ENCODE data around the gene GRIP2.

Gene GRIP2

GRCh38 chr3:14549256-14549919, 9.2 kb upstream of the GRIP2 start:
- H3K4me3 ChIP-seq (ENCODE audit: low read depth, low read length): no peak overlapping the region
- TF ChIP-seq CTCF (IDR thresholded peaks at IDR 0.05; ENCODE audit: low read depth, low read length, missing control alignments): peak; percentile 31
- in situ Hi-C loops (cut with HindIII; ENCODE audit: low sequenced_read_pairs): no loop called here
- DNase-seq (ENCODE audit: low read depth): no peak

- peak; percentile 79 for TF ChIP-seq CTCF (IDR thresholded peaks at IDR 0.05; ENCODE audit: low read depth, low read length, missing control alignments)
- H3K4me3 ChIP-seq (ENCODE audit: low read depth, low read length): no peak overlapping the region
- peak; percentile 34 for DNase-seq (ENCODE audit: low read depth)
- in situ Hi-C loops (cut with HindIII; ENCODE audit: low sequenced_read_pairs): no loop called here
Observed at GRCh38 chr3:14548321-14548729, 8.2 kb upstream of the GRIP2 start.

- in situ Hi-C loops (cut with HindIII; ENCODE audit: low sequenced_read_pairs): no loop called here
- DNase-seq (ENCODE audit: low read depth): no peak
- H3K4me3 ChIP-seq (ENCODE audit: low read depth, low read length): no peak overlapping the region
- no peak for TF ChIP-seq CTCF (IDR thresholded peaks at IDR 0.05; ENCODE audit: low read depth, low read length, missing control alignments)
Observed at GRCh38 chr3:14547693-14548092, 7.6 kb upstream of the GRIP2 start.

- in situ Hi-C loops (cut with HindIII; ENCODE audit: low sequenced_read_pairs): no loop called here
- no peak for TF ChIP-seq CTCF (IDR thresholded peaks at IDR 0.05; ENCODE audit: low read depth, low read length, missing control alignments)
Observed at GRCh38 chr3:14546041-14546440, 5.9 kb upstream of the GRIP2 start.

GRCh38 chr3:14545251-14545635, 5.1 kb upstream of the GRIP2 start:
- in situ Hi-C loops (cut with HindIII; ENCODE audit: low sequenced_read_pairs): no loop called here
- no peak for DNase-seq (ENCODE audit: low read depth)
- no peak overlapping the region for H3K4me3 ChIP-seq (ENCODE audit: low read depth, low read length)
- no peak for TF ChIP-seq CTCF (IDR thresholded peaks at IDR 0.05; ENCODE audit: low read depth, low read length, missing control alignments)

More at GRCh38 chr3:14546041-14546440, 5.9 kb upstream of the GRIP2 start:
- DNase-seq (ENCODE audit: low read depth): no peak
- H3K4me3 ChIP-seq (ENCODE audit: low read depth, low read length): no peak overlapping the region

GRCh38 chr3:14544282-14545250, 4.4 kb upstream of the GRIP2 start:
- TF ChIP-seq CTCF (IDR thresholded peaks at IDR 0.05; ENCODE audit: low read depth, low read length, missing control alignments): no peak
- in situ Hi-C loops (cut with HindIII; ENCODE audit: low sequenced_read_pairs): no loop called here
- DNase-seq (ENCODE audit: low read depth): no peak
- H3K4me3 ChIP-seq (ENCODE audit: low read depth, low read length): no peak overlapping the region

All from astrocyte of the cerebellum (primary cell).